HG03469 (cell line): ENCODE measurements around the gene DENND2A.
"Not testable (repeated sequence)": the region's sequence is repeated elsewhere in the genome, so short reads cannot be mapped to it uniquely, and the experiment has no call there.

Experiments
- ATAC-seq: cut with Tn5 transposase; IDR thresholded peaks from one replicate; pipeline ENCODE4 v1.9.1; 2021; ENCODE audit warnings: mild to moderate bottlenecking, moderate library complexity, moderate number of reproducible peaks; ENCODE audit not compliant: unreplicated experiment

The DENND2A gene

DNA sequence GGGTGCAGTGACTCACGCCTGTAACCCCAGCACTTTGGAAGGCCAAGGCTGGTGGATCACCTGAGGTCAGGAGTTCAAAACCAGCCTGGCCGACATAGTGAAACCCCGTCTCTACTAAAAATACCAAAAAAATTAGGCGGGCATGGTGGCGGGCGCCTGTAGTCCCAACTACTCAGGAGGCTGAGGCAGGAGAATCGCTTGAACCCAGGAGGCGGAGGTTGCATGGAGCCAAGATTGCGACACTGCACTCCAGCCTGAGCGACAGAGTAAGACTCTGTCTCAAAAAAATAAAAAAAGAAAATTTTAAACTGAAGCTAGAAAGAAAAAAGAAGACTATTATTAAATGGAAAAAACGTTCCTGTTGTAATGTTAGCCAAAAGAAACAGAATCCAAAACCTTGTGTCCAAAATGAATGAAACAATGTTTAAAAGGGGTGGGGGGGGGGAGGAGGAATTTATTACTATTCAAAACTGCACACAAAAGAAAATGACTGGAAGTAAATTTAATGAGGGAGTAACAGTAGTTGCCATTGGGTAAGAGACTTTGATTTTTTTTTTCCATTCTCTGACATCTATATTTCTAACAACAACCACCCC lies 20.6 kb downstream of the DENND2A start:
- ATAC-seq: not testable (repeated sequence)

GRCh38 chr7:140619176-140619575 lies 21.4 kb downstream of the DENND2A start:
- no peak for ATAC-seq

DNA sequence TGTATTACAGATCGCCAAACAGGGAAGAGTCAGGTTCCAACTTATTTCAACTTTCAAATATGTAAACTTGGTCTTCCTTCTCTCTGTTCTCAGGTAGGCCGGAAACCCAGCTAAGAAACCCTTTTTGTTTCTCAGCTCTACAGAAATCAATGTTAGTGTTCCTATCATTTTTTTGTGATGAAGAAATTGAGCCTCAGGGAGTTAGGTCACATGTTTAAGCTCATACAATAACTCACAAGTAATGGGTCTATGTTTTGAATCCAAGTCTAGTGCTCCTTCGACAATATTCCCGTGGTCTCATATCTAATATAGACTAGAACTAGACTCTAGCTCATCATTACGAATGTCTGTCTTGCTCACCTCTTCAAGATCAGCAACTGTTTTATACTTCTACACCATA lies 22.3 kb downstream of the DENND2A start:
- no peak for ATAC-seq

- no peak for ATAC-seq
Observed at GRCh38 chr7:140617081-140617480, 23.5 kb downstream of the DENND2A start.

- ATAC-seq: no peak
Observed at GRCh38 chr7:140616328-140616727, 24.3 kb downstream of the DENND2A start.

DNA sequence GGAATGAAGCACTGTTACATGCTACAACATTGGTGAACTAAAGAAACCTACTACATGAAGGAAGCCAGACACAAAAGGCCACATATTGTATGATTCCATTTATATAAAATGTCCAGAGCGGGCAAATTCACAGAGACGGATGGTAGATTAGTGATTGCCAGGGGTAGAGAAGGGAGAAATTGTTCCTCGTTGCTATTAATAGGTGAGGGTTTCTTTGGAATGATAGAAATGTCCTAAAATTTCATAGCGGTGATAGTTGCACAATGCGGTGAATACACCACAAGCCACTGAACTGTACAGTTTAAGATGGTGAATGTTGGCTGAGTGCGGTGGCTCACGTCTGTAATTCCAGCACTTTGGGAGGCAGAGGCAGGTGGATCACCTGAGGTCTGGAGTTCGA lies 29.0 kb downstream of the DENND2A start:
- no peak for ATAC-seq

- ATAC-seq: no peak
Observed at GRCh38 chr7:140610204-140611165, 30.1 kb downstream of the DENND2A start.

GRCh38 chr7:140609646-140610045 lies 31.0 kb downstream of the DENND2A start:
- no peak for ATAC-seq

GRCh38 chr7:140607441-140607989 lies 33.1 kb downstream of the DENND2A start:
- no peak for ATAC-seq

DNA sequence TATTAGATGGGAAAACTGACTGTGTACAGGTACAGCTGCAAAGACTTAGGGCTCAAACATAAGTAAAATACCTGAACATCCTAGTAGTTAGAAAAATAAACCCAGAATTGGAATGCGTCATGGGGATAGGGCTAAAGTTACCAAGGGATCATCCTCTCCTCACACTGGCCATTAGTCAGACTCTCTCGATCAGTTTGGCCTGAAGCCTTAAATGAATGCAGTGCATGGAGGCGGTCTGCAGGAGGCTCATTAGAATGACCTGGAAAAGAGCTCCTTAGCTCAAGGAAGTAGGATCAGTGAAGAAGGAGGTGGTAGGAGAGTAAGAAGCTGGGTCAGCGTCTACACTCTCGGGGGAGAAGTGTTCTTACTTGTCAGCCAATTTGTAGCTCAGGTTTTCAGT lies 35.3 kb downstream of the DENND2A start:
- no peak for ATAC-seq

DNA sequence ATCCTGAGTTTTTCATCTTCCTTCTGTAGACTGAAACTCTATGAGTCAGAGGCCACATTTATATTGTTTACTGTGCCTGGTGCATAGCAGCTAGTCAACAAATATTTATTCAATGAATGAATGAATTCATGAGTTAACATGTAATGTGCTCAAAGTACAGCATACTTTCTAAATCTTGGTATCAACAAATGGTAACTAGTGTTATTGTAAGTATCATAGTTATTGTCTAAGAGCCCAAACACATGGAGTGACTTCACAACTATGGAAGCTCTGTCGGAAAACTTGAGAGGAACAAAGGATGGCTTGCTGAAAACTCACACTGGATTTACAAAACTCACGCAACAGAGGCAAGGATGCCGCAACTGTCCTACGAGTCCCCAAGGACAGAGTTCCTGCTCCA lies 35.9 kb downstream of the DENND2A start:
- no peak for ATAC-seq

DNA sequence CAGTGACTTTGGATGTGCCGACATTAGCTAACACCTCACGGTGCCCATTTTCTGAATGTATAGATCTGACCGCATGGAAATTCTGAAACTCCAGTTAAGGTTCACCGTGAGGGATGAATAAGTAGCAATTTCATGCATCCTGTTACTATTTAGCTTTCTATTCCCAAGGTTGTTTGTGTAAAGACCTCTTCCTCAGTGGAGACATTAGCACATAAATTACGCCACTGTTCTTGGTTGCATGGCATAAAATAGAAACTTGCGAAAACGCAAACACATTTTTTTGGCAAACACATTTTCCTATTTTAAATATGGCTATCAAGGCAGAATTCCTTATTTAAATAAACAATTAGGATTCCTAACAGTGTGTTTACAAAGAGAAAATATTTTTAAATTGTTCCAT lies 36.5 kb downstream of the DENND2A start:
- ATAC-seq: no peak

DNA sequence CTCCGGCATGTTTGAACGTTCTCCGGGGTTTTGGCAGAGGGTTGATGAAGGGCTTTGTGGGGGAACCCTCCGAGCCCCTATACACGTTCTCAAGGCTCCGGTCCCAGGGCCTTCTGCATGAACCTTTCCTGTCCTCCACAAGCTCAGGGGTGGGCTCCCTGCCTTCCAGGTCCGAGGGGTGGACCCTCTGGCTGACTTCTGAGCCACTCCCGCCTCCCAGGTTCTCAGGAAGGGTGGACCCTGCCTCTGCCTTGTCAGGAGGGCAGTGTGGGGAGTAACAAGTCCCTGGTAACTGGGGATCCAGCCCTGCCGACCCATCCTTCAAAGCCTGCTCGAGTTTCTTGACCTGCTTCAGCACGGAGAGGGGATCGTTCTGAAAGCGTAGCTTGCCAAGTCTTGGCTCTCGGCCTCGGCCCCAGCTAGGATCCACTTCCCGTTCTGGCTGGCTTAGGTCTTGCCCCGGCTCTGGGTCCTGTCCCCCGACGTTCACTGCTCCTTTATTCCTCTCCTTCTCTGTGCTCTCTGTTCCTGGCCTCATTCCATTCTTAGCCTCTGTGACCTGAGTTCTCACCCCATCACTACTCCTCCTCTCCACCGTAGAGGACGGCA lies 38.9 kb downstream of the DENND2A start:
- no peak for ATAC-seq

GRCh38 chr7:140600341-140600740 lies 40.3 kb downstream of the DENND2A start:
- no peak for ATAC-seq

DNA sequence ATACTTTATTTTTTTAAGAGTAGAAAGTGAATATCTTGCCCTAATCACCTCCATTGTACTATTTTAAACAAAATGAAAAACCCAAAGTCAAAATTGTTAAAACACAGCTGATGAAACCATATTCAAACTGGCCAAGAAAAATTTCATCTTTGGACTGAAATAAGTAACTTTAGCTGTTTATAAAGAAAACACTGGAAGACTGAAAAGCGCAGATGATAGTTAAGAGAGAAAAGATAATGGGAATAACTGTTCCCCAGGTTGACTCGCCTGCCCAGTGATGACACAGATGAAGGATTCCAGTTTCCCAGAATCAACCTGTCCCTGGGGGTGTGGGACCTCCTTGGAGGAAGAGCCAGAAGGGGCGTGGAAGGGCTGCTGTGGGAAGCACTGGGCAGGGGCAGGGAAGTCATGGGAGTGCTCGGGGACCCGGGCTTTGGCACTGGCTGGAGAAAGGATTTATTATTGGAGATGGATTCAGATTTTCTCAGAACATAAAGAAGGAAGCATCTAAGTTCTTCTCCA lies 43.1 kb downstream of the DENND2A start:
- no peak for ATAC-seq

- no peak for ATAC-seq
Observed at GRCh38 chr7:140596519-140597427, 43.8 kb downstream of the DENND2A start.

DNA sequence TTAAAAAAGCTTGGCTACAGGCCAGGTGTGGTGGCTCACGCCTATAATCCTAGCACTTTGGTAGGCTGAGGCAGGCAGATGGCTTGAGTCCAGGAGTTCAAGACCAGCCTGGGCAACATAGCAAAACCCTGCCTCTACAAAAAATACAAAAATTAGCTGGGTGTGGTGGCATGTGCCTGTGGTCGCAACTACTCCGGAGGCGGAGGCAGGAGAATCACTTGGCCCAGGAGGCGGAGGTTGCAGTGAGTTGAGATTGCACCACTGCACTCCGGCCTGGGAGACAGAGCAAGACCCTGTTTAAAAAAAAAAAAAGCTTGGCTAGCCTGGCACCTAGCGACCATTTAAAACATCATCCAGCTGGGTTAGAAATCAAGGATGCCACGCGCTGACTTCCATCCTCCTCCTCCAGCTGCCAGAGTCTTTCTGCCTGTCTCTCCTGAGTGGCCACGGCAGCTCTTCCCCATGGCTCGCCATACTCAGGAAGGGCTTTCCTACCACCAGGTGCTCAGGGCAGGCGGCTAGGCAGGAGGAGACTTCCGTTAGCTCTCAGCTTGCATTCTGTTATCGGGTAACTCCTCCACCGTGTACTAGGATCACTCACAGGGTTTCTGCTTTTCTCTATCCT lies 45.0 kb downstream of the DENND2A start:
- no peak for ATAC-seq

DNA sequence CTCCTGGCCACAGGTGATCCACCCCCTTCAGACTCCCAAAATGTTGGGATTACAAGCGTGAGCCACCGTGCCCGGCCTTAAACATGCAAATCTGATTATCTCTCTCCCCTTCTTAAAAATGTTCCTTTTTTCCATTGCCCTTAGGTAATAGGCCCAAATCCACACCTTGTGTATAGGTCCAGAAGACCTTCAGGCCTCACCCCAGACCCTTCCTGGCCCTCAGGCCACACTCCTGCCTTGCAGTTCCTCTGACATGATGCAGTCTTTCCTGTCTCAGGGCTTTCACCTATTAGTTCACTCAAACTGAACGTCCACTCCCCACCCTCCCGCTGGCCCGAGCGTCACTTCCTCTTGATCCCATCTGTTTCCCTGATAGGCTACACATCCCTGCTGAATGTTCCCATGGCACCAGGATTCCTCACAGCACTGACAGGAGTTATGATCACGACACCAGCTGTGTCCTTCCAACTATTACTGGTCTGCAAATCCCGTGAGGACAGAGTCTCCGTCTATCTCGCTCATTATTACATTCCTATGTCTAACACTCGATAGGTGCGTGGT lies 46.4 kb downstream of the DENND2A start:
- ATAC-seq: no peak

- no peak for ATAC-seq
Observed at GRCh38 chr7:140593672-140593982, 47.0 kb downstream of the DENND2A start.
